GM21423 (cell line): ENCODE results near the gene CSNK2A1.
"Not testable (repeated sequence)": the region's sequence is repeated elsewhere in the genome, so short reads cannot be mapped to it uniquely, and the experiment has no call there.

Experiments
- ATAC-seq: cut with Tn5 transposase; IDR thresholded peaks from one replicate; pipeline ENCODE4 v1.9.1; 2021; ENCODE audit warnings: mild to moderate bottlenecking, moderate library complexity; ENCODE audit not compliant: unreplicated experiment

Gene CSNK2A1

DNA sequence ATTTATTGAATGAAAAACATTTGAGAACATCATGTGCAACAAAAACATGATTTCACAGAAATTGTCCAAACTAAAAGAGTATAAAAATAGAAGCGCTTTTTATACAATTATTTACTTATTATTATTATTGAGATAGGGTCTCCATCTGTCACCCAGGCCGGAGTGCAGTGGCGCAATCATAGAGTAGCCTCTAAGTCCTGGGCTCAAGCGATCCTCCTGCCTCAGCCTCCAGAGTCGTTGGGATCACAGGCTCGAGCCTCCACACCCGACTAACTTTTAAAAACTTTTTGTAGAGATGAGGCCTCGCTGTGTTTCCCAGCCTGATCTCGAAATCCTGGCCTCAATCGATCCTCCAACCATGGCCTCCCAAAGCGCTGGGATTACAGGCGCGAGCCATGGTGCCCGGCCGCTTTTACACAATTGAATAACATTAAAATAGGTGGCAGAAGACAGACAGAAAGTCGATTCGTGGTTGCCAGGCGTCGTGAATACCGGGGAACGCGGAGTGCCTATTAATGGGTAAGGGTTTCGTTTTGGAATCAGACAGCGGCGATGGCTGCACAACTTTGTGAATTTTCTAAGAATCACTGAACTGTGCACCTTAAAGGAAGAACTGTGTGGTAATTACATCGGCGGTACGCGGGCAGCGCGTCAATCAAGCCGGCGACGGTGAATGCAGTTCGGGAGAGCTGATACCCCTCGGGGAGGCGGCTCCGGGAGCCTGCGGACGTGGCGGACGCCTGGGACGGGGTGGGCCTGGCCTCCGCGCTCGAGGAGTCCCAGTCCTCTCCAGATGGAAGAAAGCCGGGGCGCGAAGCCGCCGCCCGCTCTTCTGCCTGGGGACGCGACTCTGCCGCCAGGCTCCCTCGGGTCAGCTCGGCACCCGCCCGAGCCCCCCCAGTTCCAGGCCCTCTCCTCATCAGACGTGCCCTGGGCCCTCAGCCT, 82.1 kb downstream of the CSNK2A1 start:
- peak; percentile 27 for ATAC-seq

DNA sequence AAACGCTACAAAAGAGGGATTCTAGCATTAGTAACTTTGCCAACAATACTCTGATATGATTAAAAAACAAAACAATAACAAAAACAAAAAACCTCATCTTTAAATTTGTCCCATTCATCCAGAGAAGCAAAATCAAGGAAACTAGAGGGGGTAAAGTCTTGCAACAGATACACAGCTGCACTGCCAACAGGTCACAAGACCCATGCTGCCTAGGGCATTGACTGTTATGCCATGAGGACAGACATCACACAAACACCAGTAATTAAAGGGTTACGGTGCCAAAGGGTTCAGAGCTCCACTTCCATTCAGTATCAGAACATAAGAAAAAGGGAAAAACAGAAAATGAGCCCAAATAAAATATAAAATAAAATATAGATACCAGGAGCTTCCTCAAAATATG, 82.9 kb downstream of the CSNK2A1 start:
- ATAC-seq: no peak

DNA sequence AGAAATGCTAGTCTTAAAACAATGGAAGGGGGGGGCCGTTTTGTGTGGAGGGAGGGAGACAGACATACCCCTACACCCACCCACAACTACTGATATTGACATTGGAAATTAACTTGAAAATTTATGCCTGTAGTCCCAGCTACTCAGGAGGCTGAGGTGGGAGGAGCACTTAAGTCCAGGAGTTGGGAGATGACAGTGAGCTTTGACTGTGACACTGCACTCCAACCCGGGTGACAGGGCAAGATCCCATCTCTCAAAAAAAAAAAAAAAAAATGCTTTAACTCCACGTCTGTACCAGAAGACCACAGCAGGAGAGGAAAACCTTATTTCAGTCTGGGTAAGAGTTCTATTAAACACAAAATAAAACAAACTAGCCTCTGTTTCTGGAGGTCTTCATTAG, 83.4 kb downstream of the CSNK2A1 start:
- no peak for ATAC-seq

GRCh38 chr20:458776-459175, 84.8 kb downstream of the CSNK2A1 start:
- no peak for ATAC-seq

- ATAC-seq: no peak
Observed at GRCh38 chr20:454951-455350, 88.6 kb downstream of the CSNK2A1 start.

GRCh38 chr20:452021-452420, 91.6 kb downstream of the CSNK2A1 start:
- ATAC-seq: not testable (repeated sequence)

DNA sequence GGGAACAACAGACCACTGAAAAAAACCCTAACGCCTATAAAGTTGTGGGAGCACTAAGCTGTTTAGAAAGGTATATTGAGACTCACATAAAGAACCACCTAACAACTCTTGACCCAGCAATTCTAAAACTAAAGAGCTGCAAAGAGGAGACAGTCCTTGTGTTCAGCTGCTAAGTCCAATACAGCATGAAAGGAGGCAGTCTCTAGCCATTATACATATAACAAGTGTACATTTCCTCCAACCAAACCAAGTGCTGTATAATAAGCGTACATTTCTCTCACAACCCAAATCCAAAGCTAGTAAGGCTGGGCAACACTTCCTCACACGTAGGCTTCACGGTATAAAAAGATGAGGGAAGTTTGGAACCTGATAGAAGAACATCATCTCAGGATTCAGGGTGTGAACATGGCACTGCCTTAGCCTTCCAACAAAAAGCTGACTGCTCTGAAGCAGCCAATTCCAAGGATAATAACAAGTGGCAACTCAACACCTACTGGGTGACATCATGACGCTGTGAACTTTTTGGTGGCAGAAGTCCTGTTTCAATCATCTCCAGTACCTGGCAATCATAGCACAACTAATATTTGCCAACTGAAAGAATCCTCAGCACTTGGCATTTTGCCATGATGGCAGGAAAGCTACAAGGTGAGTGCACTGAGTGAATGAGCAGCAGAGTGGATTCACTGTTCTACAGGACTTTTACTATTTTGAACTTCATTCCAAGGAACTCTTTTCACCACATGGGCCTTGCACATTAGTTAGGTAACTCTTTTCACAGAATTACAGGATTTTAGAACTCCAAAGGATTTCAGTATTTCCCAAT, 97.9 kb downstream of the CSNK2A1 start:
- no peak for ATAC-seq

- ATAC-seq: no peak
Observed at GRCh38 chr20:444862-445426, 98.6 kb downstream of the CSNK2A1 start.

DNA sequence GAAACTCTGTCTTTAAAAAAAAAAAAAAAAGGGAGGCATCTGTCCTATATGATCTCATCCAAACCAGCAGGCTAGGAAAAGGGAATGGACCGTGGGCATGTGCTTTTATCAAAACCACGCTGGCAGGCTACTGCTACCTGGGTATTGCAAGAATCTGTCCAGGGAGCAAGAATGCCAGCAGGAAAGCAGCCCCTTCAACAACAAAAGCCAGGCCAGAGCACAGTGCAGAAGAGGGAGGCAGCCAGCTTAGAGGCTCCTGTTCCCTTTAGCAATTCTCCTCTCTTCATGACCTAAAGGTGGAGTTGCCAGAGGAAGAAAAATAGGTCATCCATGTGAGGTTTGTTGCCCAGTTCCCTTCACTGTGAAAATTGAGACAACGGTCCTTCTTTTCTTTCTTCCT, 99.5 kb downstream of the CSNK2A1 start:
- ATAC-seq: no peak

DNA sequence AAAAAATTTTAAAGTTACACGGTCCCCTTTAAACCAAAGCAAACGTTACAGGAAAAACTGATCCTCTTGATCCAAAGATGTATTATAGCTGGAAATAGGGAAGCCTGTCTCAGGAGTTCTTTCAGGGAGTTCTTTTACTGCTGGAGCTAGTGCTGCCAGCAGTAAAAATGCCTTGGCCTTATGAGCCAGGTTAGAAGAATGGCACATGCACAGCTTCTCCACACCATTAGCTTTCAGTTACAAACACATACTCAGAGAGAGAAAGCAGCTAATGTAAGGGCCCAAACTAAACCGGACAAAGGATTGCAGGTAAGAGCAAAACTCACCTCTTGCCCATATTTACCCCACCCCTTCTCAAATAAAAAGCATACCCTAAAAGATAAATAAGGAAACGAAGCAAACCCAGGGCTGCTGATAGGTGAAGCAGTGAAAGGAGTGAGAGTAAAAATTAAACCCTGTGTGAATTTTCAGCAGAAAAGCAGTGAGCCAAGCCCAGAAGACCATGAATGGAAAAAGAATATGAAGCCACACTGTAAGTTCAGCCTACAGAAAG, 100.3 kb downstream of the CSNK2A1 start:
- no peak for ATAC-seq

DNA sequence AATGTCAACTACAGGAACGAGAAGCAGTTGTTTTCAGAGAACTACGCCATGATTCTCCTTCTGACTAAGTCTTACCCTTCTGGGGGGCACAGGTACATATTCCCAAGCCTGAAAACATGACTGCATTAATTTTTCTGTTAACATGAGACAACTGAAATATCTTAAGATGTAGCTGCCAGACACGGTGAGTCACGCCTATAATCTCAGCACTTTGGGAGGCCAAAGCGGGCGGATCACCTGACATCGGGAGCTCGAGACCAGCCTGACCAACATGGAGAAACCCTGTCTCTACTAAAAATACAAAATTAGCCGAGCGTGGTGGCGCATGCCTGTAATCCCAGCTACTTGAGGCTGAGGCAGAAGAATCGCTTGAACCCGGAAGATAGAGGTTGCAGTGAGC, 103.0 kb downstream of the CSNK2A1 start:
- no peak for ATAC-seq

- ATAC-seq: no peak
Observed at GRCh38 chr20:440148-440547, 103.4 kb downstream of the CSNK2A1 start.

- ATAC-seq: peak; percentile 54
Observed at GRCh38 chr20:438571-439469, 104.8 kb downstream of the CSNK2A1 start.

DNA sequence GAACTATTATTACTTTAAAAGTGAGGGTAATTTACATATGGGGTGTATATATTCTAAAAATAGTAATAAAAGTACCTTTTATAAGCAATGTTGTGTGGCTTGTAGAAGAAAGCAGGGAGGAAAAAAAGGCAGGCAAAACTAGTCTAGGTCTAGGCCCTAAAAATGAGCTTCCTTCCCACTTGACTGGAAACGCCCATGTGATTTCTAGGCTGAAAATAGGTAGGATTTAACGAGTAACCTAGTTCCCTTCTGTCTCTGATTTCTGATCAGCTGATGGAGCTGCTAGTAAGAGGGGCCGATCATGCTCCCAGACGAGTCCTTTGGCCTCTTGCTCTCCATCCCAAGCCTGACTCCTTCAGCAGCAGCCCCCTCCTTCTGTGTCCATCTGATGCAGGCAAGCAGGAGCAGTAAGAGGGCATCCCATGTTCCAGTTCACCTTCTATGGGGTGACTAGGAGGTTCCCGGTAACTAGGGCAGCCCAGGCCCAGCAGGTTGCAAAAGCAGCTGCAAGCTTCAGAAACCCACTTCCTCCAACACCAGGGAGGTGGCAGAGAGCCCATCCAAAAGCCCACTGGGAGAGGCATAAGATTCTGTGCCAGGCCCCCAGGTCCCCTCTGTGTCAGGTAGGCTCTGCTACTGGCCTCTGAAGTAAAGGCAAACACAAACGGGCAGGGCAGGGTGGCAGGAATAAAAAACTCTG, 105.7 kb downstream of the CSNK2A1 start:
- no peak for ATAC-seq

GRCh38 chr20:436476-436875, 107.1 kb downstream of the CSNK2A1 start:
- no peak for ATAC-seq

- no peak for ATAC-seq
Observed at GRCh38 chr20:435558-435957, 108.0 kb downstream of the CSNK2A1 start.

- no peak for ATAC-seq
Observed at GRCh38 chr20:434661-435419, 108.8 kb downstream of the CSNK2A1 start.

- no peak for ATAC-seq
Observed at GRCh38 chr20:434221-434620, 109.4 kb downstream of the CSNK2A1 start.
